ENCODE data around the gene SMARCE1.

GRCh38 chr17:40615841-40616476 lies 31.7 kb downstream of the SMARCE1 start:
- TF ChIP-seq CTCF (IDR thresholded peaks at IDR 0.05; ENCODE audit: poor library complexity) (no peak), EZH2phosphoT487 (IDR thresholded peaks at IDR 0.05; ENCODE audit: low read depth, severe bottlenecking, unreplicated experiment) (no peak)

Measured in hepatocyte (in vitro differentiated cells).